ENCODE measurements around the gene ARHGAP21.

The ARHGAP21 gene

GRCh38 chr10:24533981-24534380 lies 189.7 kb downstream of the ARHGAP21 start:
- DNase-seq (ENCODE audit: low spot score), result no peak

All from D341Med (cell line).